Keratinocyte (primary cell): ENCODE results near the gene FOXM1. TPM values are rescaled to one million over a fixed set of nuclear protein-coding genes. Genes with fewer than 3 reads are reported as not detected.

Source experiments
- DNase-seq: peaks from one replicate; pipeline ENCODE4 v3.0.0-alpha.2; 2011; ENCODE audit warnings: low read depth, missing footprints, low spot score
- FAIRE-seq: peaks from 2 replicates; lab custom pipeline; 2011; peaks lifted over from hg19 to GRCh38; lab: Jason Lieb, UNC
- H2AFZ ChIP-seq: 2 replicates; pipeline ENCODE4 v1.6.0; 2012; ENCODE audit warnings: low read length, control low read depth, inconsistent platforms; ENCODE audit not compliant: control insufficient read depth
- H3K27ac ChIP-seq: 2 replicates; pipeline ENCODE4 v1.5.1; 2011; ENCODE audit warnings: low read length; ENCODE audit not compliant: control insufficient read depth, insufficient read depth
- H3K27me3 ChIP-seq: 3 replicates; pipeline ENCODE4 v1.6.0; 2011; ENCODE audit warnings: low read length; ENCODE audit not compliant: control insufficient read depth, insufficient read depth; ENCODE audit errors: extremely low read depth
- H3K36me3 ChIP-seq, 2 experiments: 2 replicates in 1 of 2; 3 replicates in 1 of 2; pipeline ENCODE4 v1.5.1; 2011; ENCODE audit warnings: low read length in 2 of 2, mild to moderate bottlenecking in 1 of 2; ENCODE audit not compliant: control insufficient read depth in 2 of 2, insufficient read depth in 2 of 2; ENCODE audit errors: extremely low read depth in 1 of 2
- H3K4me1 ChIP-seq: 3 replicates; pipeline ENCODE4 v1.5.1; 2011; ENCODE audit warnings: low read length; ENCODE audit not compliant: control insufficient read depth, insufficient read depth; ENCODE audit errors: extremely low read depth
- H3K4me2 ChIP-seq: 3 replicates; pipeline ENCODE4 v1.6.0; 2011; ENCODE audit warnings: low read depth, low read length; ENCODE audit not compliant: control insufficient read depth, insufficient read depth; ENCODE audit errors: extremely low read depth
- H3K4me3 ChIP-seq, 3 experiments: fragments of 200-600 bp in 1 of 3; sonication (generic) in 1 of 3; 2 replicates in 2 of 3; 3 replicates in 1 of 3; pipeline ENCODE4 v1.5.1; 2011 to 2016; ENCODE audit warnings: low read length in 3 of 3, mild to moderate bottlenecking in 3 of 3, control low read depth in 2 of 3, inconsistent platforms in 1 of 3, low read depth in 1 of 3, mixed read lengths in 1 of 3, mixed run types in 1 of 3, moderate library complexity in 1 of 3; ENCODE audit not compliant: control insufficient read depth in 2 of 3, insufficient read depth in 2 of 3; ENCODE audit errors: extremely low read depth in 1 of 3
- H3K79me2 ChIP-seq: 2 replicates; pipeline ENCODE4 v1.6.0; 2012; ENCODE audit warnings: low read length; ENCODE audit not compliant: control insufficient read depth, insufficient read depth
- H3K9ac ChIP-seq: 3 replicates; pipeline ENCODE4 v1.6.0; 2011; ENCODE audit warnings: low read length; ENCODE audit not compliant: control insufficient read depth, insufficient read depth; ENCODE audit errors: extremely low read depth
- H3K9me1 ChIP-seq: 3 replicates; pipeline ENCODE4 v1.6.0; 2011; ENCODE audit warnings: low read length; ENCODE audit not compliant: control insufficient read depth, insufficient read depth; ENCODE audit errors: extremely low read depth
- H3K9me3 ChIP-seq: 2 replicates; pipeline ENCODE4 v1.5.1; 2012; ENCODE audit warnings: low read depth, low read length; ENCODE audit not compliant: control insufficient read depth
- H4K20me1 ChIP-seq: 3 replicates; pipeline ENCODE4 v1.6.0; 2011; ENCODE audit warnings: low read length; ENCODE audit not compliant: control insufficient read depth, insufficient read depth; ENCODE audit errors: extremely low read depth
- CTCF ChIP-seq, 3 experiments: IDR thresholded peaks in 1 of 3; conservative IDR thresholded peaks in 1 of 3; optimal IDR thresholded peaks in 1 of 3; 2 replicates in 2 of 3; 3 replicates in 1 of 3; pipeline versions ENCODE3 to v1.5.1; 2011; ENCODE audit warnings: low read length in 3 of 3, mild to moderate bottlenecking in 3 of 3, moderate library complexity in 2 of 3, control low read depth in 1 of 3, inconsistent platforms in 1 of 3; ENCODE audit not compliant: insufficient read depth in 2 of 3; ENCODE audit errors: extremely low read depth in 1 of 3
- EZH2 ChIP-seq: IDR thresholded peaks from one replicate; pipeline ENCODE4 v1.6.1; 2012; ENCODE audit warnings: inconsistent platforms, mild to moderate bottlenecking, low read length, moderate library complexity
- dilution Hi-C: fragments of 300-500 bp; cut with MboI; formaldehyde crosslinking; loops from one replicate; pipeline ENCODE4 v1.7.0; 2020; ENCODE audit warnings: low sequenced_read_pairs; ENCODE audit not compliant: extremely low pct_ligation_motif_present
- polyA plus RNA-seq, 5 experiments: library from polyadenylated mRNA; depleted of rRNA in 3 of 5; stranded (reverse) in 3 of 5; stranded (forward) in 1 of 5; unstranded in 1 of 5; fragments of >200 nt; gene quantifications; 1 replicate in 1 of 5; 2 replicates in 3 of 5; 3 replicates in 1 of 5; pipeline versions ENCODE4 v1.2.1 to v1.2.3, GENCODE V29; 2011 to 2012; ENCODE audit warnings: missing spikeins in 2 of 5, low read depth in 1 of 5, low replicate concordance in 1 of 5

Gene FOXM1
- polyA plus RNA-seq, 1 donor (not counting 4 experiments of a cell fraction or from before 2014, with no cell fraction given) = 9.0 TPM

- Histone ChIP-seq H3K79me2 (no peaks in the 10 kb centered on the region), H3K36me3 (peaks cover 0 to 2% of the 10 kb centered on the region in 2 experiments), H3K9me1 (no peaks in the 10 kb centered on the region), H3K9me3 (no peaks in the 10 kb centered on the region), H3K27me3 (no peaks in the 10 kb centered on the region), H3K4me2 (no peak overlapping the region), H3K27ac (no peak overlapping the region), H3K4me1 (peaks cover 5% of the 10 kb centered on the region), H2AFZ (no peak overlapping the region), H3K4me3 (no peak overlapping the region), H4K20me1 (no peaks in the 10 kb centered on the region), H3K9ac (no peak overlapping the region)
- TF ChIP-seq CTCF (optimal IDR thresholded peaks at IDR 0.05 in 1 of 3, IDR thresholded peaks at IDR 0.05 in 1 of 3, conservative IDR thresholded peaks at IDR 0.05 in 1 of 3; ENCODE audit: extremely low read depth in 1 of 3, insufficient read depth in 2 of 3, low read length in 3 of 3) = no peak
- FAIRE-seq = no peak
- no peak for DNase-seq
- dilution Hi-C loops = no loop called here
Measured at GRCh38 chr12:2836574-2836973, 40.4 kb downstream of the FOXM1 start.

GRCh38 chr12:2835691-2836403, 41.1 kb downstream of the FOXM1 start:
- H3K27ac ChIP-seq = no peak overlapping the region
- no peaks in the 10 kb centered on the region for H3K27me3 ChIP-seq
- H3K4me2 ChIP-seq = no peak overlapping the region
- H3K9me1 ChIP-seq = no peaks in the 10 kb centered on the region
- no peaks in the 10 kb centered on the region for H4K20me1 ChIP-seq
- no peaks in the 10 kb centered on the region for H3K9me3 ChIP-seq
- H3K79me2 ChIP-seq = no peaks in the 10 kb centered on the region
- peaks cover 0 to 2% of the 10 kb centered on the region in 2 experiments for H3K36me3 ChIP-seq
- no peak overlapping the region for H3K9ac ChIP-seq
- no peak for TF ChIP-seq EZH2
- no peak for TF ChIP-seq CTCF (optimal IDR thresholded peaks at IDR 0.05 in 1 of 3, IDR thresholded peaks at IDR 0.05 in 1 of 3, conservative IDR thresholded peaks at IDR 0.05 in 1 of 3; ENCODE audit: extremely low read depth in 1 of 3, insufficient read depth in 2 of 3, low read length in 3 of 3)
- dilution Hi-C loops = no loop called here
- H3K4me3 ChIP-seq = no peak overlapping the region
- FAIRE-seq = peak; percentile 29
- no peak for DNase-seq
- peaks cover 5% of the 10 kb centered on the region for H3K4me1 ChIP-seq
- H2AFZ ChIP-seq = no peak overlapping the region
